ENCODE results near the gene FOXP1. TPM values are rescaled to one million over a fixed set of nuclear protein-coding genes. Genes with fewer than 3 reads are reported as not detected.

Gene FOXP1
- total RNA-seq, 1 experiment from 2014 or later, result 5.4 TPM

GRCh38 chr3:71099997-71100719 is 483.4 kb downstream of the FOXP1 start:
- no peak for DNase-seq (ENCODE audit: extremely low read depth, low read depth)

GRCh38 chr3:71097557-71097956 is 486.0 kb downstream of the FOXP1 start:
- no peak for DNase-seq (ENCODE audit: extremely low read depth, low read depth)

- no peak for DNase-seq (ENCODE audit: extremely low read depth, low read depth)
Measured at GRCh38 chr3:71095511-71096291, 487.8 kb downstream of the FOXP1 start.

DNA sequence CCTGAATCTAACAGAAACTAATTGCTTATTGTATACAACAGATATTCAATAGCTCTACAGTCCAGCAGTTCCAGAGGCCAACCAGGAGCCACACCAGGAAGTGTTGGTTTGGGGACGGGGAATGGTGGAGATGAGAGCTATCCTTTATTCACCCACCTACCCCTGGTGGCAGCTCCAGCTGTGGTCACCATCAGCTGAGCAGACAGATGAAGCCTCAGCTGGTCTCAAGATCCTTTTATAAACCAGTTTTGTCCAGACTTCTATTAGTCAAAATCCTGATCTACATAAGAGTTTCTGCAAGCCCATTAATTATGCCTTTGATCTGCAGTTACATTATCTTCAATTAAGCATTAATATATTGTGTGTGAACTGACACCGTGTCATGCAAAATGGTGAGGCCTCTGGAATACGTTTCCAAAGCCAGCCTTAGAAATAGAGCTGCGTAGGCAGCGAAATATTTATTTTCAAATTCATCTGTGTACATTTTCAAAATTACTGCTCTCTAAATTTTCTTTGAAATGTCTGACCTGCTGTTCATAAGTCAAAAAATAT is 488.8 kb downstream of the FOXP1 start:
- DNase-seq (ENCODE audit: extremely low read depth, low read depth), result no peak

- DNase-seq (ENCODE audit: extremely low read depth, low read depth), result no peak
Measured at GRCh38 chr3:71092665-71093064, 490.9 kb downstream of the FOXP1 start.

GRCh38 chr3:71090207-71090606 is 493.3 kb downstream of the FOXP1 start:
- no peak for DNase-seq (ENCODE audit: extremely low read depth, low read depth)

GRCh38 chr3:71089271-71089847 is 494.2 kb downstream of the FOXP1 start:
- DNase-seq (ENCODE audit: extremely low read depth, low read depth), result no peak

- no peak for DNase-seq (ENCODE audit: extremely low read depth, low read depth)
Measured at GRCh38 chr3:71088742-71089141, 494.8 kb downstream of the FOXP1 start.

DNA sequence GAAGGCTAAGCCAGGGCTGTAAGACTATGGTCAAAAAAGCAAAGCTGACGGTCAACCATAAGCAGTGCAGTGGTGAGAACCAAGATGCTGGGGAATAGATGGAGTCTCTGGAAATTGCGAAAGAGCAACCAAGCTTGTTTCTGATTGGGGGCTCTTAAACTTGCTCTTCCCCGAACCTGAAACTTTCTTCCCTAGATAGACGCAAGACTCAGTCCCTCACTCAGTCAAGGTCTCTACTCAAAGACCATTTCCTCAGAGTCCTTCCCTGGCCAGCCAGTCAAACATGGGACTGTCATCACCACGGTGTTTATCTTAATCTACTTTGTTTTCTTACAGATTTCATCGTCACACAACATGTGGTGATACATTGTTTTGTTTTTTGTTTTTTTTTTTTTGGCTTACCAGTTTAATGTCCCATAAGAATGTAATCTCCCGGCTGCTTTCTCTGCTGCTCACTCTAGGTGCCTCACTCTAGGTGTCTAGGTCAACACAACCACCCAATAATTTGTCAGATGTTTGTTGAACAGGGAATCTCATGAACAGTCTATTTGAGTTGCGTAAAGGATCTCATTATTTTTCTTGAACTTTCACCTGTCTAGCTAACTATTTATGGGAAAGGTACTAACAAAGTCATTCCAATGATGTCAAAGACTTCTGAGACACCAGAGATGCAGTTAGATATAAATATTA is 495.4 kb downstream of the FOXP1 start:
- DNase-seq (ENCODE audit: extremely low read depth, low read depth), result no peak

GRCh38 chr3:71087143-71088018 is 496.1 kb downstream of the FOXP1 start:
- DNase-seq (ENCODE audit: extremely low read depth, low read depth), result peak; percentile 38

DNA sequence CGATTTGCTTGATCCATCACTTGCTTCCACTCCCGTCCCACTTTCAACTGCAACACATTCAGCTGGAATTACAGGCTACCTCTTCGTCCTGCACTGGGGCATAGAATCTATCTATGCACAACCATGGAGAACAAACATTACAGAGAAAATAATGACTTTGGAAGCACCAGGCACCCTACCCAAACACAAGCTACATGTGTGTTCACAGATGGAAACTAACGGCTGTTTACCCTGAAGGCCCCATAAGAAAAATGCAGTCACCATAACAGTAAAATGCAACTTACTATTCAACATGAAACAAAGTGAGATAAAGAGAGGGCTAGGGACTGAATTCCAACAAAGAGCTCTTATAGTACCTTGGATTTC is 496.8 kb downstream of the FOXP1 start:
- DNase-seq (ENCODE audit: extremely low read depth, low read depth), result no peak

GRCh38 chr3:71083726-71084131 is 499.8 kb downstream of the FOXP1 start:
- no peak for DNase-seq (ENCODE audit: extremely low read depth, low read depth)

DNA sequence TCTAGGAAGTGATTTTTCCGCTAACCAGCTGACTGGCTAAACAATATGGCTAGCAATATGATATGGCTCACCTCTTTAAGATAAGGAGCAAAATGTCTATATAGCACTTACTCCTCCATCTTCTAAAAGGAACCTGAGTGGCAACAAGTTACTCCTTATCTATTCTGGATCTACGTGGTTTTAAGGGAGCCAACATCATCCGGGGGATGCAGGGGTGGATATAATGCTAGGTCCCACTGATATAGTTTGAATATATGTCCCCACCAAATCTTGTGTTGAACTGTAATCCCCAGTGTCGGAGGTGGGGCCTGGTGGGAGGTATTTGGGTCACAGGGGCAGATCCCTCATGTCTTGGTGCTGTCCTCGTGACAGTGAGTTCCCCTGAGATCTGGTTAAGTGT is 500.7 kb downstream of the FOXP1 start:
- DNase-seq (ENCODE audit: extremely low read depth, low read depth), result no peak

GRCh38 chr3:71080517-71081083 is 502.9 kb downstream of the FOXP1 start:
- DNase-seq (ENCODE audit: extremely low read depth, low read depth), result no peak

DNA sequence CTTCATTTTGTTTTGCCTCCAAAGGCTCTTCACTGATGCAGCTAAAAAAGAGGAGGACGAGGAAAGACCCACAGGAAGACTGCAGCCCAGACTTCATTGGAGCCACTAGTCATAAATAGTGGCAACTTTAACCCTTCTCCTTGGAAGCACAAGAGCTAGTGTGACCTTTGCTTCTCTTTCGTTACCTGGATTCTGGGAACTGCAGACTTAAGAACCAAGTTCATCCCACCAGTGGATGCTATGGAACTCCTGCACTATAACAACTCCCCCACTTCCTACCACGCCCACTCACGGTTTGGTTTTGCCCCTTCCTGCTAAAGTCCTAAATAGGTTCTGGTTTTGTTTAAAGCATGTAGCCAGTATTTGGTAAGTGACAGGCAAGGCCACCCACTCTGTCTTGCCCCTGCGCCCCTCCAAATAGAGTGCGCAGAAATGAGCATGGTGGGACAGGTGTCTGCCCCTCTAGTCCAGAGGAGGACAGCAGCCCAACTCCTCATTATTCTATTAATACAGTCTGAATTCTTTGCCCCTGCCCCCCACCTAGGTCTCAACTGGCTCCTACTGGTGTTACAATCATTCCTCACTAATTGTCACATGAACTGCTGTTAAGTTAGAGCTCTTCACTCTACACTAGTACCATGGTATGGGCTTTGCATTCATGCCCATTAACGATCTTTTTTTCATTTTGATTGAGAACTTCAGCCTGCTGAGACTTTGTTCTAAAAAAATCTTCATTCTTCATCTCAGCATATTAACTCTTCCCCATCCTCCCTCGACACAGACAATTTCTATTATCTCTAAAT is 504.6 kb downstream of the FOXP1 start:
- no peak for DNase-seq (ENCODE audit: extremely low read depth, low read depth)

DNA sequence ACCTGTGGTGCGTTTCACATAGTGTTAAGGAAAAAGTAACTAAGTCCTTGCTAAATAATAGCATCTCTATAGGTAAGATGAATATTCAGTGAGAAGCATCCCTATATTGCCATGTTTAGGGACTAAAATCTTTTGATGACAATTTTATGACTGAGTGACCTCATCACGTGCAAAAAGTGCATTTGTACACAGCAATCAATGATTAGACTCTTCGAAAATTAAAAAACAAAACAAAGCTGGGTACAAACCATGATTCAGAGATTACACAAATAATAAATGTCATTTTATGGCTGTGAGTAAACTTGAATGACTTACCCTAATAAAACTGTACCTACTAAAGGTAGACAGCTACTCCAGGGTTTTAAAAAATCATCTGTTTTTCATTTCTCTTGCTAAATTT is 505.3 kb downstream of the FOXP1 start:
- DNase-seq (ENCODE audit: extremely low read depth, low read depth), result no peak

DNA sequence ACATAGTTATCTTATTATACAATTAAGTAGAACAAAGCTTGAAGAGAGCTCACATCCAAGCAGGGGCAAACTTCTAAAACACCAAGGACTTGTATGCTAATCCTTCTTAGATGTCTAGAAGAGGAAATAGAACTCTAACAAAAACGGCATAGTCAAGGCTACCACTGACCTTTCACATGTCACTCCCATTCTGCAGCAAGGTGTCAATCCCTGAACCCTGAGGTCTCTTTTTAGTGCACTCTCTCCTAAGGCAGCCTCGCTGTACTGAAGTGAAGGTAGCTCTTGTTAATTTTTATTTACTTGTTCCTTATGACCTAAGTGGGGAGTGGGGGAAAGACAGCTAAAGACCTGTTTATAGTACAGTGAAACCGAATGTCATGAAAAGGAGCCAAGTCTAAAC is 506.5 kb downstream of the FOXP1 start:
- DNase-seq (ENCODE audit: extremely low read depth, low read depth), result no peak

- no peak for DNase-seq (ENCODE audit: extremely low read depth, low read depth)
Measured at GRCh38 chr3:71076361-71077002, 507.0 kb downstream of the FOXP1 start.

Data from NCI-H460 (cell line).